ENCODE data around the gene UNC45A. TPM values are rescaled to one million over a fixed set of nuclear protein-coding genes. Genes with fewer than 3 reads are reported as not detected.
"Not testable (repeated sequence)": the region's sequence is repeated elsewhere in the genome, so short reads cannot be mapped to it uniquely, and the experiment has no call there.

Gene UNC45A
- polyA plus RNA-seq, 1 donor (not counting 4 experiments of a cell fraction or from before 2014, with no cell fraction given), result 63.1 TPM

GRCh38 chr15:90895571-90896117 is 39.4 kb upstream of the UNC45A start:
- Histone ChIP-seq H3K4me3 (ENCODE audit: control insufficient read depth in 2 of 3, extremely low read depth in 1 of 3, insufficient read depth in 2 of 3, low read depth in 1 of 3, low read length in 3 of 3) (no peak overlapping the region), H3K79me2 (ENCODE audit: control insufficient read depth, insufficient read depth, low read length) (no peaks in the 10 kb centered on the region), H3K9me3 (ENCODE audit: control insufficient read depth, low read depth, low read length) (no peaks in the 10 kb centered on the region), H4K20me1 (ENCODE audit: control insufficient read depth, extremely low read depth, insufficient read depth, low read length) (no peaks in the 10 kb centered on the region), H3K9ac (ENCODE audit: control insufficient read depth, extremely low read depth, insufficient read depth, low read length) (no peak overlapping the region), H3K27me3 (ENCODE audit: control insufficient read depth, extremely low read depth, insufficient read depth, low read length) (no peaks in the 10 kb centered on the region), H3K4me2 (ENCODE audit: control insufficient read depth, extremely low read depth, insufficient read depth, low read depth, low read length) (no peak overlapping the region), H3K36me3 (ENCODE audit: control insufficient read depth in 2 of 2, extremely low read depth in 1 of 2, insufficient read depth in 2 of 2, low read length in 2 of 2) (no peaks in the 10 kb centered on the region), H2AFZ (ENCODE audit: control insufficient read depth, low read length) (no peak overlapping the region), H3K4me1 (ENCODE audit: control insufficient read depth, extremely low read depth, insufficient read depth, low read length) (no peaks in the 10 kb centered on the region), H3K9me1 (ENCODE audit: control insufficient read depth, extremely low read depth, insufficient read depth, low read length) (no peaks in the 10 kb centered on the region), H3K27ac (ENCODE audit: control insufficient read depth, insufficient read depth, low read length) (no peak overlapping the region)
- DNase-seq (ENCODE audit: low read depth, low spot score) (no peak), FAIRE-seq (no peak)
- dilution Hi-C loops (cut with MboI; ENCODE audit: extremely low pct_ligation_motif_present, low sequenced_read_pairs), result no loop called here
- TF ChIP-seq EZH2 (IDR thresholded peaks at IDR 0.05; ENCODE audit: low read length), result no peak
- peak in 1 of 3 experiments; percentile 19 for TF ChIP-seq CTCF (optimal IDR thresholded peaks at IDR 0.05 in 1 of 3, IDR thresholded peaks at IDR 0.05 in 1 of 3, conservative IDR thresholded peaks at IDR 0.05 in 1 of 3; ENCODE audit: extremely low read depth in 1 of 3, insufficient read depth in 2 of 3, low read length in 3 of 3)

- H3K9me1 ChIP-seq (ENCODE audit: control insufficient read depth, extremely low read depth, insufficient read depth, low read length); H3K27ac ChIP-seq (ENCODE audit: control insufficient read depth, insufficient read depth, low read length); H3K4me3 ChIP-seq (ENCODE audit: control insufficient read depth in 2 of 3, extremely low read depth in 1 of 3, insufficient read depth in 2 of 3, low read depth in 1 of 3, low read length in 3 of 3); H3K4me1 ChIP-seq (ENCODE audit: control insufficient read depth, extremely low read depth, insufficient read depth, low read length); FAIRE-seq; H3K79me2 ChIP-seq (ENCODE audit: control insufficient read depth, insufficient read depth, low read length); H3K36me3 ChIP-seq (ENCODE audit: control insufficient read depth in 2 of 2, extremely low read depth in 1 of 2, insufficient read depth in 2 of 2, low read length in 2 of 2); H3K4me2 ChIP-seq (ENCODE audit: control insufficient read depth, extremely low read depth, insufficient read depth, low read depth, low read length); H3K27me3 ChIP-seq (ENCODE audit: control insufficient read depth, extremely low read depth, insufficient read depth, low read length); H2AFZ ChIP-seq (ENCODE audit: control insufficient read depth, low read length); DNase-seq (ENCODE audit: low read depth, low spot score); H4K20me1 ChIP-seq (ENCODE audit: control insufficient read depth, extremely low read depth, insufficient read depth, low read length); H3K9ac ChIP-seq (ENCODE audit: control insufficient read depth, extremely low read depth, insufficient read depth, low read length); dilution Hi-C loops (cut with MboI; ENCODE audit: extremely low pct_ligation_motif_present, low sequenced_read_pairs); H3K9me3 ChIP-seq (ENCODE audit: control insufficient read depth, low read depth, low read length): not testable (repeated sequence)
Observed at GRCh38 chr15:90897131-90897655, 37.9 kb upstream of the UNC45A start.

Data from keratinocyte (primary cell).